Neuron (in vitro differentiated cells): ENCODE results near the gene SGSM2.
A peak's percentile ranks its signal among the peaks of the same experiment; 100 is the strongest.

Experiments used
- H2AFZ ChIP-seq: one replicate; pipeline ENCODE4 v1.6.1; 2013; ENCODE audit warnings: low read depth, mild to moderate bottlenecking, inconsistent platforms, low read length, moderate library complexity
- H3K27me3 ChIP-seq: one replicate; pipeline ENCODE4 v1.6.1; 2013; ENCODE audit warnings: low read length; ENCODE audit not compliant: insufficient read depth
- H3K36me3 ChIP-seq: one replicate; pipeline ENCODE4 v1.6.1; 2013; ENCODE audit warnings: low read length; ENCODE audit not compliant: insufficient read depth
- H3K4me1 ChIP-seq: one replicate; pipeline ENCODE4 v1.6.1; 2013; ENCODE audit warnings: low read length; ENCODE audit not compliant: insufficient read depth
- H3K4me3 ChIP-seq: 2 replicates; pipeline ENCODE4 v1.5.1; 2013; ENCODE audit warnings: mild to moderate bottlenecking, low read length, moderate library complexity
- H3K9me3 ChIP-seq: one replicate; pipeline ENCODE4 v1.6.1; 2013; ENCODE audit warnings: low read length

The SGSM2 gene

GRCh38 chr17:2346475-2346874 lies 9.2 kb downstream of the SGSM2 start:
- H3K27me3 ChIP-seq, result no peaks in the 10 kb centered on the region
- H3K4me1 ChIP-seq, result peaks cover 15% of the 10 kb centered on the region
- no peak overlapping the region for H3K4me3 ChIP-seq
- H3K9me3 ChIP-seq, result no peaks in the 10 kb centered on the region
- H2AFZ ChIP-seq, result no peak overlapping the region
- peaks cover 26% of the 10 kb centered on the region for H3K36me3 ChIP-seq

GRCh38 chr17:2347805-2348685 lies 10.7 kb downstream of the SGSM2 start:
- Histone ChIP-seq H3K9me3 (no peaks in the 10 kb centered on the region), H3K36me3 (peaks cover 16% of the 10 kb centered on the region), H3K27me3 (no peaks in the 10 kb centered on the region), H3K4me1 (peaks cover 15% of the 10 kb centered on the region), H2AFZ (peak overlapping the region; percentile 19), H3K4me3 (peak overlapping the region; percentile 16)

GRCh38 chr17:2351269-2351668 lies 14.0 kb downstream of the SGSM2 start:
- Histone ChIP-seq H3K9me3 (no peaks in the 10 kb centered on the region), H2AFZ (no peak overlapping the region), H3K36me3 (no peaks in the 10 kb centered on the region), H3K27me3 (no peaks in the 10 kb centered on the region), H3K4me3 (no peak overlapping the region), H3K4me1 (peaks cover 15% of the 10 kb centered on the region)

- peaks cover 2% of the 10 kb centered on the region for H3K4me1 ChIP-seq
- H3K4me3 ChIP-seq, result no peak overlapping the region
- peaks cover 4% of the 10 kb centered on the region for H3K36me3 ChIP-seq
- no peak overlapping the region for H2AFZ ChIP-seq
- H3K27me3 ChIP-seq, result no peaks in the 10 kb centered on the region
- H3K9me3 ChIP-seq, result no peaks in the 10 kb centered on the region
Observed at GRCh38 chr17:2354311-2354710, 17.0 kb downstream of the SGSM2 start.

GRCh38 chr17:2357237-2357636 lies 19.9 kb downstream of the SGSM2 start:
- H3K36me3 ChIP-seq, result peaks cover 10% of the 10 kb centered on the region
- peaks cover 3% of the 10 kb centered on the region for H3K4me1 ChIP-seq
- H3K4me3 ChIP-seq, result no peak overlapping the region
- no peaks in the 10 kb centered on the region for H3K27me3 ChIP-seq
- H2AFZ ChIP-seq, result no peak overlapping the region
- no peaks in the 10 kb centered on the region for H3K9me3 ChIP-seq

- no peak overlapping the region for H3K4me3 ChIP-seq
- H3K36me3 ChIP-seq, result peaks cover 16% of the 10 kb centered on the region
- peaks cover 3% of the 10 kb centered on the region for H3K4me1 ChIP-seq
- H2AFZ ChIP-seq, result no peak overlapping the region
- no peaks in the 10 kb centered on the region for H3K27me3 ChIP-seq
- H3K9me3 ChIP-seq, result no peaks in the 10 kb centered on the region
Observed at GRCh38 chr17:2357931-2358434, 20.7 kb downstream of the SGSM2 start.

GRCh38 chr17:2361010-2361760 lies 23.9 kb downstream of the SGSM2 start:
- no peak overlapping the region for H3K4me3 ChIP-seq
- H3K4me1 ChIP-seq, result peaks cover 3% of the 10 kb centered on the region
- peaks cover 42% of the 10 kb centered on the region for H3K36me3 ChIP-seq
- no peaks in the 10 kb centered on the region for H3K9me3 ChIP-seq
- H2AFZ ChIP-seq, result no peak overlapping the region
- H3K27me3 ChIP-seq, result no peaks in the 10 kb centered on the region

GRCh38 chr17:2362016-2362415 lies 24.7 kb downstream of the SGSM2 start:
- H3K36me3 ChIP-seq, result peaks cover 44% of the 10 kb centered on the region
- no peak overlapping the region for H3K4me3 ChIP-seq
- no peaks in the 10 kb centered on the region for H3K9me3 ChIP-seq
- H2AFZ ChIP-seq, result no peak overlapping the region
- peaks cover 3% of the 10 kb centered on the region for H3K4me1 ChIP-seq
- no peaks in the 10 kb centered on the region for H3K27me3 ChIP-seq

- H2AFZ ChIP-seq, result no peak overlapping the region
- H3K9me3 ChIP-seq, result no peaks in the 10 kb centered on the region
- H3K36me3 ChIP-seq, result peaks cover 44% of the 10 kb centered on the region
- peaks cover 3% of the 10 kb centered on the region for H3K4me1 ChIP-seq
- no peaks in the 10 kb centered on the region for H3K27me3 ChIP-seq
- no peak overlapping the region for H3K4me3 ChIP-seq
Observed at GRCh38 chr17:2362416-2362815, 25.1 kb downstream of the SGSM2 start.

GRCh38 chr17:2362881-2363280 lies 25.6 kb downstream of the SGSM2 start:
- no peak overlapping the region for H2AFZ ChIP-seq
- H3K36me3 ChIP-seq, result peaks cover 44% of the 10 kb centered on the region
- peaks cover 3% of the 10 kb centered on the region for H3K4me1 ChIP-seq
- H3K27me3 ChIP-seq, result no peaks in the 10 kb centered on the region
- H3K9me3 ChIP-seq, result no peaks in the 10 kb centered on the region
- no peak overlapping the region for H3K4me3 ChIP-seq

GRCh38 chr17:2363318-2363717 lies 26.0 kb downstream of the SGSM2 start:
- H3K36me3 ChIP-seq, result peaks cover 44% of the 10 kb centered on the region

GRCh38 chr17:2363851-2364762 lies 26.8 kb downstream of the SGSM2 start:
- no peaks in the 10 kb centered on the region for H3K27me3 ChIP-seq
- no peak overlapping the region for H2AFZ ChIP-seq
- peaks cover 3% of the 10 kb centered on the region for H3K4me1 ChIP-seq
- H3K9me3 ChIP-seq, result no peaks in the 10 kb centered on the region
- H3K4me3 ChIP-seq, result no peak overlapping the region
- H3K36me3 ChIP-seq, result peaks cover 43% of the 10 kb centered on the region

More at GRCh38 chr17:2363318-2363717, 26.0 kb downstream of the SGSM2 start:
- Histone ChIP-seq H3K4me1 (peaks cover 3% of the 10 kb centered on the region), H3K9me3 (no peaks in the 10 kb centered on the region), H3K4me3 (no peak overlapping the region), H3K27me3 (no peaks in the 10 kb centered on the region), H2AFZ (no peak overlapping the region)
